RWPE1 (cell line): ENCODE data around the gene RPS6KA1.

Experiments used
- CTCF ChIA-PET: fragments of 350-600 bp; sonication (Branson Sonifier 250); formaldehyde crosslinking; extraction: SDS; loops from one replicate; lab custom pipeline; 2021; lab: Yijun Ruan, JAX
- POLR2A ChIA-PET: fragments of 400-600 bp; formaldehyde crosslinking; extraction: SDS; loops from one replicate; lab custom pipeline; 2020; ENCODE audit warnings: antibody characterized with exemption; ENCODE audit not compliant: low non-redundant PET; lab: Yijun Ruan, JAX
- DNase-seq: peaks from one replicate; pipeline ENCODE4 v3.0.0; 2012; ENCODE audit warnings: low spot score
- H3K27ac ChIP-seq: fragments of 450-650 bp; 2 replicates; pipeline ENCODE4 v1.5.1; 2017
- CTCF ChIP-seq: fragments of 450-650 bp; conservative IDR thresholded peaks from 2 replicates; pipeline ENCODE4 v1.5.1; 2017; ENCODE audit warnings: low read depth, mild to moderate bottlenecking

RPS6KA1 gene

GRCh38 chr1:26579681-26580111 lies 50.1 kb downstream of the RPS6KA1 start:
- no peak for TF ChIP-seq CTCF
- ChIA-PET CTCF (no interaction called here), POLR2A (no interaction called here)
- DNase-seq: no peak
- no peak overlapping the region for H3K27ac ChIP-seq

DNA sequence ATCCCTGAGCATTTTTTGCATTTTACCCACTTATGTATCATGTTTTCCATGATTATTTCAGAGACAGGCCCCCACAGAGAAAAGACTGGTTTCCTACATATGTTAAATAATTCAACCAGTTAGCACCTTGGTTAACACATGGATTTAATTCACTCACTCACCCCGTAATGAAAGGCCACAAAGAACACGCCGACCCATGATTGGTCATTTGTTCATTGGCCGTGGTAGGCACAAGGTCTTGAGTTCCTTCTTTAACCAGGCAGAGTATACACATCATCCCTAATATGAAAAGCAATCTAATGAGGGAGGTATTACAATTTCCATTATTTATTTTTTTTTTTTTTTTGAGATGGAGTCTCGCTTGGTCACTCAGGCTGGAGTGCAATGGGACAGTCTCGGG lies 50.6 kb downstream of the RPS6KA1 start:
- no peak overlapping the region for H3K27ac ChIP-seq
- ChIA-PET POLR2A (no interaction called here), CTCF (no interaction called here)
- no peak for DNase-seq
- TF ChIP-seq CTCF: no peak

GRCh38 chr1:26581287-26581651 lies 51.7 kb downstream of the RPS6KA1 start:
- CTCF ChIA-PET: no interaction called here
- no peak overlapping the region for H3K27ac ChIP-seq

DNA sequence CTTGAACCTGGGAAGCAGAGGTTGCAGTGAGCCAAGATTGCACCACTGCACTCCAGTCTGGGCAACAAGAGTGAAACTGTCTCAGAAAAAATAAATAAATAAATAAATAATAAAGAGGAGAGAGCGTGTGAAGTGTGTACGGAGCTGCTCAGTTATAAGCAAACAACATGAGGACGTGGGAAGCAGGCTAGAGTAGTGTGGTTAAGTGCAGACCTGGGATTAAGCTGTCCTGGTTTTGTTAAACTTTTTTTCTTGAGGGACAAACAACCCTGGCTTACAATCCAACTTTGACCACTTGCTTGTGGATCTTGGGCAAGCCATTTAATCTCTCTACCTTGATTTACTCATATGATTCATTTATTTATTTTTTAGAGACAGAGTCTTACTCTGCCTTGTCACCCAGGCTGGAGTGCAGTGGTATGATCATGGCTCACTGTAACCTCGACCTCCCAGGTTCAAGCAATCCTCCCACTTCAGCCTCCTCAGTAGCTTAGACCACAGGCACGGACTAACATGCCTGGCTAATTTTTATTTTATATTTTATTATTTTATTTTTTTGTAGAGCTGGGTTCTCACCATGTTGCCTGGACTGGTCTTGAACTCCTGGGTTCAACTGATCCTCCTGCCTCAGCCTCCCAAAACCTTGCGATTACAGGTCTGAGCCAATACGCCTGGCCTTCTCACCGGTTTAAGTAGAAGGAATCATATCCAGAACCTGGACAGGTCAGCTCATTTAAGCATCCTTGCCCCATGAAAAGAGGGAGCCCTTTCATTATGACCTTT lies 52.7 kb downstream of the RPS6KA1 start:
- no peak for TF ChIP-seq CTCF
- ChIA-PET CTCF (interaction anchor here (0.6 kb wide), 1 partner anchor 229 kb away, joined by 4 read pairs; no protein-coding TSS in a partner anchor), POLR2A (no interaction called here)

More at GRCh38 chr1:26581287-26581651, 51.7 kb downstream of the RPS6KA1 start:
- no peak for TF ChIP-seq CTCF
- POLR2A ChIA-PET: no interaction called here
- no peak for DNase-seq

DNA sequence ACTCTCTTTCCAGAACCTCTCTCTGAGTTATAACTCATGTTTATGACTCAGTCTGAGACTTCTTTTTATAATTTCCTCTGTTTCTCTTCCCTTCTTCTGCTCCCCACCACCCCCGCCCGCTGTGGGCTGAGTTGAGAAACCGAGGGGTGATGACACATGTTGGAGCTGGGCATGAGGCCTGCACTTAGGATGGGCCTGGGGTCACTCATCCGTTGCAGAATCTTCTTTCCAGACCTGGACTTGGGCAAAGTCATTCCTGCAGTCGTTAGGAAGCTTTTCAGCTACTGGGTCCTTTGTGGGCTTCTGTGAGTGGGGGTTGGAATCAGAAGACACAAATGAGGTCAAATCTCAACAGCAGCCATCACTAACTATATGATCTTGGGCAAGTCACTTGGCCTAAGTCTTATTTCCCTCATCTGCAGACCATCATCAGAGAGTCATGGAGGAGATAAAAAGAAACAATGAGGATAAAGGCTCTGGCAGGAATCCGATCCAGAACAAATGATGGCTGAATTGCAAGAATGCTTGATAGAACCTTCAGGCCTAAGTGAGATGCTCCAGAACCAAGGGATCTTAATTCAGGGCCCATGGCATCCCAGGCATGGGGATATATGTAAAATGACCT lies 53.4 kb downstream of the RPS6KA1 start:
- H3K27ac ChIP-seq: no peak overlapping the region
- POLR2A ChIA-PET: no interaction called here
- CTCF ChIA-PET: interaction anchor here (0.6 kb wide), 1 partner anchor 228 kb away, joined by 4 read pairs; no protein-coding TSS in a partner anchor

More for the DNA sequence above, 52.7 kb downstream of the RPS6KA1 start:
- H3K27ac ChIP-seq: no peak overlapping the region
- no peak for DNase-seq

More for the DNA sequence above, 53.4 kb downstream of the RPS6KA1 start:
- DNase-seq: no peak
- no peak for TF ChIP-seq CTCF
